ENCODE results near the gene RIMKLB.
"Not testable (repeated sequence)": the region's sequence is repeated elsewhere in the genome, so short reads cannot be mapped to it uniquely, and the experiment has no call there.

The RIMKLB gene

DNA sequence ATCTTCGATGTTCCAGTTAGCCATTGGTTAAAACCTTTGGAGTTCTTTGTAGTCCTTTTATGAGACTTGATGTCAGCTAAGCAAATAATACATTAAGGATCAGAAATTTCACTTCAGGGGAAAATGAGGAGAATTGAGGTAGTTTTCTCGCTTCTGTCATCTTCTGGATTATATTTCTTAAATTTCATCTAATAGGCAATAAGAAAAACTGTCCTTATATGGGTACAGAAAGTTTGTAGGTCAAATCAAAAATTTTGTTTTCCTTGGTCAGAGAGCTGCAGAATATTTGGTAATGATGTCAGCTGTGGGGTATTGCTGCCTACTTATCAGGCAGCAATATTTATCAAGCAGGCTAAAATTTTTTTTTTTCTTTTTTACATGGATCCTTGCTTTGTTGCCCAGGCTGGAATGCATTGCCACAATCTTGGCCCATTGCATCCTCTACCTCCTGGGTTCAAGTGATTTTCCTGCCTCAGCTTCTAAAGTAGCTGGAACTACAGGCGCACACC, 37.1 kb downstream of the RIMKLB start:
- DNase-seq (ENCODE audit: low read depth in 1 of 2, low spot score in 1 of 2): no peak
- TF ChIP-seq, protein P1, sequence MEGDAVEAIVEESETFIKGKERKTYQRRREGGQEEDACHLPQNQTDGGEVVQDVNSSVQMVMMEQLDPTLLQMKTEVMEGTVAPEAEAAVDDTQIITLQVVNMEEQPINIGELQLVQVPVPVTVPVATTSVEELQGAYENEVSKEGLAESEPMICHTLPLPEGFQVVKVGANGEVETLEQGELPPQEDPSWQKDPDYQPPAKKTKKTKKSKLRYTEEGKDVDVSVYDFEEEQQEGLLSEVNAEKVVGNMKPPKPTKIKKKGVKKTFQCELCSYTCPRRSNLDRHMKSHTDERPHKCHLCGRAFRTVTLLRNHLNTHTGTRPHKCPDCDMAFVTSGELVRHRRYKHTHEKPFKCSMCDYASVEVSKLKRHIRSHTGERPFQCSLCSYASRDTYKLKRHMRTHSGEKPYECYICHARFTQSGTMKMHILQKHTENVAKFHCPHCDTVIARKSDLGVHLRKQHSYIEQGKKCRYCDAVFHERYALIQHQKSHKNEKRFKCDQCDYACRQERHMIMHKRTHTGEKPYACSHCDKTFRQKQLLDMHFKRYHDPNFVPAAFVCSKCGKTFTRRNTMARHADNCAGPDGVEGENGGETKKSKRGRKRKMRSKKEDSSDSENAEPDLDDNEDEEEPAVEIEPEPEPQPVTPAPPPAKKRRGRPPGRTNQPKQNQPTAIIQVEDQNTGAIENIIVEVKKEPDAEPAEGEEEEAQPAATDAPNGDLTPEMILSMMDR (IDR thresholded peaks at IDR 0.05; ENCODE audit: insufficient read depth, low read length): no peak
- TF ChIP-seq, protein P2, sequence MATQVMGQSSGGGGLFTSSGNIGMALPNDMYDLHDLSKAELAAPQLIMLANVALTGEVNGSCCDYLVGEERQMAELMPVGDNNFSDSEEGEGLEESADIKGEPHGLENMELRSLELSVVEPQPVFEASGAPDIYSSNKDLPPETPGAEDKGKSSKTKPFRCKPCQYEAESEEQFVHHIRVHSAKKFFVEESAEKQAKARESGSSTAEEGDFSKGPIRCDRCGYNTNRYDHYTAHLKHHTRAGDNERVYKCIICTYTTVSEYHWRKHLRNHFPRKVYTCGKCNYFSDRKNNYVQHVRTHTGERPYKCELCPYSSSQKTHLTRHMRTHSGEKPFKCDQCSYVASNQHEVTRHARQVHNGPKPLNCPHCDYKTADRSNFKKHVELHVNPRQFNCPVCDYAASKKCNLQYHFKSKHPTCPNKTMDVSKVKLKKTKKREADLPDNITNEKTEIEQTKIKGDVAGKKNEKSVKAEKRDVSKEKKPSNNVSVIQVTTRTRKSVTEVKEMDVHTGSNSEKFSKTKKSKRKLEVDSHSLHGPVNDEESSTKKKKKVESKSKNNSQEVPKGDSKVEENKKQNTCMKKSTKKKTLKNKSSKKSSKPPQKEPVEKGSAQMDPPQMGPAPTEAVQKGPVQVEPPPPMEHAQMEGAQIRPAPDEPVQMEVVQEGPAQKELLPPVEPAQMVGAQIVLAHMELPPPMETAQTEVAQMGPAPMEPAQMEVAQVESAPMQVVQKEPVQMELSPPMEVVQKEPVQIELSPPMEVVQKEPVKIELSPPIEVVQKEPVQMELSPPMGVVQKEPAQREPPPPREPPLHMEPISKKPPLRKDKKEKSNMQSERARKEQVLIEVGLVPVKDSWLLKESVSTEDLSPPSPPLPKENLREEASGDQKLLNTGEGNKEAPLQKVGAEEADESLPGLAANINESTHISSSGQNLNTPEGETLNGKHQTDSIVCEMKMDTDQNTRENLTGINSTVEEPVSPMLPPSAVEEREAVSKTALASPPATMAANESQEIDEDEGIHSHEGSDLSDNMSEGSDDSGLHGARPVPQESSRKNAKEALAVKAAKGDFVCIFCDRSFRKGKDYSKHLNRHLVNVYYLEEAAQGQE (IDR thresholded peaks at IDR 0.05; ENCODE audit: insufficient replicate concordance, low read depth): no peak
- TF ChIP-seq POLR2AphosphoS5 (IDR thresholded peaks at IDR 0.05; ENCODE audit: low read depth) (no peak), GABPA (IDR thresholded peaks at IDR 0.05; ENCODE audit: low read depth) (no peak), SPI1 (IDR thresholded peaks at IDR 0.05; ENCODE audit: borderline replicate concordance, low read depth) (no peak)
- no peaks in the 10 kb centered on the region for H3K27me3 ChIP-seq (ENCODE audit: insufficient read depth, poor library complexity, severe bottlenecking)
- H3K27ac ChIP-seq (replicated peaks): no peak overlapping the region
- H3K4me3 ChIP-seq (replicated peaks; ENCODE audit: insufficient read depth, low read length): no peak overlapping the region

DNA sequence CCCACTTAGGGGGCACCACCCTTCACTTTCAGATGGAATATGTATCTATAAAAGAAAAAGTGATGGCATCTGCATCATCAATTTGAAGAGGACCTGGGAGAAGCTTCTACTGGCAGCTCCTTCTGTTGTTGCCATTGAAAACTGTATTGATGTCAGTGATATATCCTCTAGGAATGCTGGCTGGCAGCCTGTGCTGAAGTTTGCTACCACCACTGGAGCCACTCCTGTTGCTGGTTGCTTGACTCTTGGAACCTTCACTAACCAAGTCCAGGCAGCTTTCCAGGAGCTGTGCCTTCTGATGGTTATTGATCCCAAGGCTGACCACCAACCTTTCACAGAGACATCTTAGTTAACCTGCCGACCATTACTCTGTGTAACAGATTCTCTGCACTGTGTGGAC, 44.7 kb downstream of the RIMKLB start:
- DNase-seq (ENCODE audit: low read depth in 1 of 2, low spot score in 1 of 2): no peak
- no peak for TF ChIP-seq GABPA (IDR thresholded peaks at IDR 0.05; ENCODE audit: low read depth)
- no peak for TF ChIP-seq POLR2AphosphoS5 (IDR thresholded peaks at IDR 0.05; ENCODE audit: low read depth)
- TF ChIP-seq SPI1 (IDR thresholded peaks at IDR 0.05; ENCODE audit: borderline replicate concordance, low read depth): no peak
- TF ChIP-seq, protein P2 (IDR thresholded peaks at IDR 0.05; ENCODE audit: insufficient replicate concordance, low read depth): no peak
- TF ChIP-seq, protein P1 (IDR thresholded peaks at IDR 0.05; ENCODE audit: insufficient read depth, low read length): no peak
- H3K4me3 ChIP-seq (replicated peaks; ENCODE audit: insufficient read depth, low read length): no peak overlapping the region
- no peak overlapping the region for H3K27ac ChIP-seq (replicated peaks)
- H3K27me3 ChIP-seq (ENCODE audit: insufficient read depth, poor library complexity, severe bottlenecking): no peaks in the 10 kb centered on the region

- H3K27ac ChIP-seq (replicated peaks); H3K27me3 ChIP-seq (ENCODE audit: insufficient read depth, poor library complexity, severe bottlenecking); DNase-seq (ENCODE audit: low read depth in 1 of 2, low spot score in 1 of 2); H3K4me3 ChIP-seq (replicated peaks; ENCODE audit: insufficient read depth, low read length): not testable (repeated sequence)
Measured at GRCh38 chr12:8743121-8743520, 45.3 kb downstream of the RIMKLB start.

GRCh38 chr12:8745631-8746030, 47.8 kb downstream of the RIMKLB start:
- H3K4me3 ChIP-seq (replicated peaks; ENCODE audit: insufficient read depth, low read length); DNase-seq (ENCODE audit: low read depth in 1 of 2, low spot score in 1 of 2); H3K27ac ChIP-seq (replicated peaks); H3K27me3 ChIP-seq (ENCODE audit: insufficient read depth, poor library complexity, severe bottlenecking): not testable (repeated sequence)

GRCh38 chr12:8746046-8746445, 48.3 kb downstream of the RIMKLB start:
- TF ChIP-seq, protein P1 (IDR thresholded peaks at IDR 0.05; ENCODE audit: insufficient read depth, low read length): no peak
- no peak for TF ChIP-seq SPI1 (IDR thresholded peaks at IDR 0.05; ENCODE audit: borderline replicate concordance, low read depth)
- TF ChIP-seq POLR2AphosphoS5 (IDR thresholded peaks at IDR 0.05; ENCODE audit: low read depth): no peak
- TF ChIP-seq, protein P2 (IDR thresholded peaks at IDR 0.05; ENCODE audit: insufficient replicate concordance, low read depth): no peak
- TF ChIP-seq GABPA (IDR thresholded peaks at IDR 0.05; ENCODE audit: low read depth): no peak
- no peak for DNase-seq (ENCODE audit: low read depth in 1 of 2, low spot score in 1 of 2)
- H3K4me3 ChIP-seq (replicated peaks; ENCODE audit: insufficient read depth, low read length): no peak overlapping the region
- H3K27ac ChIP-seq (replicated peaks): no peak overlapping the region
- no peaks in the 10 kb centered on the region for H3K27me3 ChIP-seq (ENCODE audit: insufficient read depth, poor library complexity, severe bottlenecking)

- not testable (repeated sequence) for H3K4me3 ChIP-seq (replicated peaks; ENCODE audit: insufficient read depth, low read length); H3K27me3 ChIP-seq (ENCODE audit: insufficient read depth, poor library complexity, severe bottlenecking); DNase-seq (ENCODE audit: low read depth in 1 of 2, low spot score in 1 of 2); H3K27ac ChIP-seq (replicated peaks)
Measured at GRCh38 chr12:8760076-8760475, 62.3 kb downstream of the RIMKLB start.

Data from HL-60 (cell line).